GM21723 (cell line): ENCODE measurements around the gene COP1.
"Not testable (repeated sequence)": the region's sequence is repeated elsewhere in the genome, so short reads cannot be mapped to it uniquely, and the experiment has no call there.

Source experiments
- ATAC-seq: cut with Tn5 transposase; IDR thresholded peaks from one replicate; pipeline ENCODE4 v1.9.1; 2021; ENCODE audit warnings: mild to moderate bottlenecking, moderate library complexity; ENCODE audit not compliant: unreplicated experiment

The COP1 gene

DNA sequence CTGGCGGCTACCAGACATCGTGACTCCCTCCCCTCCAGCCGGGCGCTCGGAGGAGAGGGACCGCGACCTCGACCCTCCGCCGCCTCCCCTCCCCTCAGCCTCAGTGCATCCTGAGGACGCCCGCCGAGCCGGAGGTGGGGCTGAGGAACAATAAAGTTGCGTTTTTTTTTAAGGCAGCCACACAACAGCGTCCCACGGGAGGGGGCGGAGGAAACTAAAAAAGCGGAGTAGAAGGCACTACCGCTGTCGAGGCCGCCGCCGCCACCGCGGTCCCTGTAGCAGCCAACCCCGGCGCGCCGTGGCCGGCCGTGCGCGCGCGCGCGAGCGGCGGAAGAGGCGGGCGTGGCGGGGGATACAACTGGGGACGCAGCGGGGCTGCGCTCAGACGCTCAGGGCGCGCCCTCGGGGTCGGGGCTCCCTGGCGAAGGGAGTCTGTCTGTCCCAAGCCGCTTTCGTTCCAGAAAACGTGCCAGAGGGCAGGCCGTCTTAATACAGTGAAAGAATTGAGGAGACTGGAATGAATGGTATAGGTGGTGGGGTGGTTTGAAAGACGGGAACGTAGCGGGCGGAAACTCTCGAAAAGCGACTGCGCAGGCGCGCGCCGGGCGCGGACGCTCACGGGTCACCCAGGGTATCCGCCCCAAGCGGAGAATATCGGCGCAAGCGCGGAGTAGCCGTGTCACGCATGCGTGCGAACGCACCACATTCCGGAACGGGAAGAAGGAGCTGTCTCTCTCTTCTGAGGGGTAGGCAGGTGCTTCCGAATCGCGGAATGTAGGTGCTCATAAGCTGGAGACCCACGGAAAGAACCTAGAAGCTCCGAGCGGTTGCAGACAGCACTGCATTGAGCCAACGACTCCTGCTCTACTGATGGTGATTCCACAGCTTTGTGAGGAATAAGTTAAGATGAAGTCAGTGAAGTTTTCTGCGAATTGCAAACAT, at the start of gene COP1:
COP1 (minus strand) TSS at position 326 of the 942 bp plus-strand sequence; CDS start at position 18, 308 bp downstream.
- ATAC-seq: peak; percentile 84

DNA sequence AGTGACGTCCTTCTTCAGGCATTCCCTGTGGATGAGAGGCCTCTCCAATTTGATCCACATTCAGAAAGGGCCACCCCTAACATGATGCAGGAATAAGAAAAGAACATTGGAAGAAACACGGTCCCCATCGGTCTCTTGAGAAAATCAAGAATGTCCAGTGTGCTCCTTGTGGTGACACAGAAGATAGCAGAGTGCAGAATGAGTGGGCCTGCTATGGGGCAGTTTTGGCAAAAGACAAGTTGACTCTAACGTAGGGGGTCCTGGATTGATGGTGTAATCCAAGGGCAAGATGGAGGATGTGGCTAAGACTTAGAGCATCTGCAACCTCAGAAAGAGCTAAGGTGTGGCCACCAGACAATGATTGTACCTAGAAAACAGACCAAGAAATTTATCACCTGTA, 45.1 kb upstream of the COP1 start:
- no peak for ATAC-seq

DNA sequence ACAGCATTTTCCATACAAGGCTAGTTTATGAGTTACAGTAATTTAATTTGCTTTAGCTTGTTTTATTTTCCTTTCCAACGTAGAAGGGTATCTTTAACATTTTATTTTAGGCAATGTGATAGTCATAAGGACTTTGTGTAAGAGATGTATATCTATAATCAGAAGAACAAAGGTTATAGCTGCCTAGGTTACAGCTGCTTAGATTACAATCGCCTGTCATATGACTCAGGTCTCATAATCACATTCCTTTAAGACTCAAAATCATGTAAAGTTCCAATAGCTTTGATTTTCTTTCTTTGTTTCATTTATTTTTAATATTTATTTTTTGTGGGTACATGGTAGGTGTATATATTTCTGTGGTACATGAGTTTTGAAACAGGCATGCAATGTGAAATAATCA, 37.8 kb upstream of the COP1 start:
- ATAC-seq: no peak

DNA sequence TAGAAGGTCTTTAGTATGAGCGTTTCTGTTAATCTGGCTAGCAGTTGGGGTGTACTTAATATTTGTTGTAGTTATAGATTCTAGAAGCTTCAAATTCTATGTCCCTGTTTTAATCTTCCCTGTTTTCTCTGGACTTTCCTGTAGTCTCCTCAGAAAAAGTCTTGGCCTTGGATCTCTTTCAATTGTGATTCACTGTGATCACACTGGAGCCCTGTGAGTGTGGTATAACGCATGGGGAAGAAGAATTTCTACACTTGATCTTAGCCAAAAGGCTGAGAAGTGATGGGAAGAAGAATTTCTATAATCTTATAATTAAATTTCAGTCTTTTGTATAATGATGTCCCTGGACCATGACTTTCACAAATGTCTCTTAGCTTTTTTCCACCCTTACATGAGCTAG, 36.7 kb upstream of the COP1 start:
- ATAC-seq: no peak

DNA sequence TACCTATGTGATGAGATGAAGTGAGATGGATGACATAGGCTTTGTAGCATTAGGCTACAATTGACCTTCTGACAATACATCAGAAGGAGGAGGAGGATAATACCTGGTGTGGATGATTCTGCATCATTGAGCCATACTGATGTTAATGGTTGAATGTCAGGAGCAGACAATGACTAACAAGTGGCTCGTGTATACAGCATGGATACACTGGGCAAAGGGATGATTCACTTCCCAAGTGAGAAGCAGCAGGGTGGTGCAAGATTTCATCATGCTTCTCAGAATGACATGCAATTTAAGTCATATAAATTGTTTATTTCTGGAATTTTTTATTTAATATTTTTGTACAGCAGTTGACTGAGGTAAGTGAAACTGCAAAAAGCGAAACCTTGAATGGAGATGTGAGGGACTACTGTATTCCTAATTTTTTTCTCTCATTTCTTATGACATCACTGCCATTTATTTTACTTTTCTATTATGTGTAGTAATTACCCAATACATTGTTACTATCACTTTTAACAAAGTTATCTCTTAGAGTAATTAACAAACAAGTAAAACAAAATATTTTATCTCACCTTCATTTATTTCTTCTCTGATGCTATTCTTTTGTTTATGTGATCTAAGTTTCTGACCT, 34.4 kb upstream of the COP1 start:
- ATAC-seq: no peak

DNA sequence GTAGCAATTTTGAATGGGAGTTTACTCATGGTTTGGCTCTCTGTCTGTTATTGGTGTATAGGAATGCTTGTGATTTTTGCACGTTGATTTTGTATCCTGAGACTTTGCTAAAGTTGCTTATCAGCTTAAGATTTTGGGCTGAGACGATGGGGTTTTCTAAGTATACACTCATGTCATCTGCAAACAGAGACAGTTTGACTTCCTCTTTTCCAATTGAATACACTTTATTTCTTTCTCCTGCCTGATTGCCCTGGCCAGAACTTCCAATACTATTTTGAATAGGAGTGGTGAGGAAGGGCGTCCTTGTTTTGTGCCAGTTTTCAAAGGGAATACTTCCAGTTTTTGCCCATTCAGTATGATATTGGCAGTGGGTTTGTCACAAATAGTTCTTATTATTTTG, 26.6 kb upstream of the COP1 start:
- not testable (repeated sequence) for ATAC-seq

DNA sequence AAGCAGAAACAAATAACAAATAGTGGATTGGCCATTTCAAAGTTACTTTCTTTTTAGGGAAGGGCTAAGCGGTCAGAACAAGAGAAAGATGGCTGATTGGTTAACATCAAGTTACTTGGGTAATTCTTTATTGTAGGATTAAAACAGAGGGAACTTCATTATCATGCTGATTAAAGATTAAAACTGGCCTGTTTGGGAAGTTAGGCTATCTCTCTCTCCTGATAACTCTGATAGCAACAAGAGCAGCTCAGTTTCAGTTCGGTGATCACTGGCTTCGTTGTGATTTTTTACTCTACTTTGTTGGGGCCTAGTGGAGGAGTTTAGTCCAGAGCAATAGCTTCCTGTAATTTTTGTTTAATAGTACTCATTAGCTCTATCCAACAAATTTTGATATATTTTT, 20.5 kb upstream of the COP1 start:
- ATAC-seq: no peak

DNA sequence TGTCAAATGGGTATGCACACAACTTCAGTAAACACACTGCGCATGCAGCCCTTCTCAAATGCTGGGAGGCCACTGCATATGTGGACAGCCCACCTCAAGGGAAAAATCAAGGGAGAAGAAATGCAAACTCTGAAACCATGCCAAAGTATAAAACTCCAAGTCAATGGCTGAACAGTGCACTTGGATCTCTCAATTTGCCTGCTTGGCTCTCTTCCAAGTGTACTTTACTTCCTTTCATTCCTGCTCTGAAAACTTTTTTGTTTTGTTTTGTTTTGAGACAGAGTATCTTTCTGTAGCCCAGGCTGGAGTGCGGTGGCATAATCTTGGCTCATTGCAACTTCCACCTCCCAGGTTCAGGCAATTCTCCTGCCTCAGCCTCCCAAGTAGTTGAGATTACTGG, 18.8 kb upstream of the COP1 start:
- ATAC-seq: no peak

DNA sequence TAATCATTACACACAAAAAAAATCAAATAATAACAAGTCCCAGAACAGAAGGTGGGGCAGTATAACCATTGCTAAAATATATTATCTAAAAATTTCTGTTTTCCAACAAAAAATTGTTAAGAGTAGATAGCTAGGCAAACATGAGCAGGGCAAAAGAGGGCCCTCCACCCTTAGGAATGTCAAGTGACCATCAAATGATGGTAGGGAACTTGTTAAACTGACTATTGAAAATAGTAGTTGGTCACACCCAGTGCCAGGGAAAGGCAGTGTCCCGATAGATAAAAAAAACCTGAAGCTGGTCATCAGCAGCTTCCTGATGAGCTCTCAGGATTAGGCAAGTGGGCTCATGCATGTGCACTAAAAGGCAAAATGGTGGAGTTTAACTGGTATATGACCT, 18.4 kb upstream of the COP1 start:
- ATAC-seq: no peak

DNA sequence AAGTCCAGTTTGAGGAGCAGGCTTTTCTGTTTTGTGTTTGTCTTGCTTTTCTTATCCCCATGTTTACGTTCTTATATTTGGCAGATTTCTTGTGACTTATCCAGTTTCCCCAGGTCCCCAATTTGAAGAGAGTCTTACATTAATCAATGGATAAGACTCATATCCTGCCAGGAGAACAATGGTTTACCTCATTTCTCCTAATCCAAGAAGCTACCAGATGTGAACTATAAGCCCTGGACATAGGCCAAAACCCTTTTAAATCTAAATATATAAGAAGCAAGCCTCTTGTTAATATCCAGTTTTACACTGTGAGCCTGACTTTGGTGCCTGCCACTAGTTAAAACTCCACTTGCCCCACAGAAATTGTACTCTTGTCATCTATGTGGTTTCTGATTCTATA, 15.1 kb upstream of the COP1 start:
- no peak for ATAC-seq

DNA sequence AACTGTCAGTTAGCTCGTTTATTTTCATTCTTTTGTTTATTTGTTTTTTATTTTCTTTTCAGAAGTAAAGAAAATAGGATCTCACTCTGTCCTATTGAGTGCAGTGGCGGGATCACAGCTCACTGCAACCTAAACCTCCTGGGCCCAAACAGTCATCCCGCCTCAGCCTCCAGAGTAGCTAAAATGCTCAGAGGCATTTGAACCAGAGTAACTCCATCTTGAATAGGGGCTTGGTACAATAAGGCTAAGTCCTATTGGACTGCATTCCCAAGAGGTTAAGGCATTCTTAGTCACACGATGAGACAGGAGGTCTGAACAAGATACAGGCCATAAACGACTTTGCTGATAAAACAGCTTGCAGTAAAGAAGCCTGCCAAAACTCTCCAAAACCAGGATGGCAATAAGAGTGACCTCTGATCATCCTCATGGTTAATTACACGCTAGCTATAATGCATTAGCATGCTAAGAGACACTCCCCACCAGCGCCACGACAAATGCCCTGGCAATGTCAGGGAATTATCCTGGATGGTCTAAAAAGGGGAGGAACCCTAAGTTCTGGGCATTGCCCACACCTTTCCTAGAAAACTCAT, 13.1 kb upstream of the COP1 start:
- no peak for ATAC-seq

DNA sequence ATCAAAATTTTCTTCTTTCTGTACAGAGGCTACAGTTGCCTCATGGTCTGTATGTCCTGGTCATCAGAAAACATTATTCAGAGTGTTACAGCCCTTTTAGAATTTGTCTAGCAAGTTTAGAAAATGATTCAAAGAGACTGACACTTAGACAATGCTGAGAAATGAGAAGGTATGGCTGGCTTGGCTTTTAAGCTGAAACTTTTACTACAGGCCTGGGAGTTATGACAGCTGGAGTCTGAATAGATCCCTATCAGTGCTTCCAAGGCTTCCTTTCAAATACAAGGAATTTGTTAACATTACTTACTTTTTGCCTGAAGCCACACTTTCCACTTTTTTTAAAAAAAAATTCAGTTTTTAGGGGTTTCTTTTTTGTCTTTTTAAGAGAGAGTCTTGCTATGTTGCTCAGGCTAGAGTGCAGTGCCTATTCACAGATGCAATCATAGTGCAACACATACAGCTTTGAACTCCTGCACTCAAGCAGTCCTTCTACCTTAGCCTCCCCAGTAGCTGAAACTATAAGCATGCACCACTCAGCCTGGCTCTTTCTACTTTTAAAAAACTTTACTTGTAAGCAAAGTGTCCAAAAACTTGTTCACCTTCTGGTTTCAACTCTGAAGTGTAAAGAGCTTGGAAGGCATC, 10.5 kb upstream of the COP1 start:
- no peak for ATAC-seq

DNA sequence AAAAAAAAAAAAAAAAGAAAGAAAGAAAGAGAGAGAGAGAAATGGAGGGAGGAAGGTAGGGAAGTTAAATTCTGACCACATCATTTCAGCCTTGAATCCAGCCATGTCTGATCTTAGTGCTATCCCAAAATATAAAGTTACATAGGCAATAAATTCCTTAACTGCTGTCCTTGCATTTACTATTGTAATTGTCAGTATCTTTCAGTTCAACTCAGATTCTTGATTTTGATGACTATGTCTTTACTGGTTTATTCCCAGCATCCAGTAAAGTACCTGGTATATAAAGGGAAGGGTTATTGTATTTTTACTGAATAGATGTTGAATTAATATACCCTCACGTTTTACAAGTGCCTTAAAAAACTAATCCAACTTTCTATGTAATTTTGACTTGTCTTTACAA, 8.9 kb upstream of the COP1 start:
- no peak for ATAC-seq

DNA sequence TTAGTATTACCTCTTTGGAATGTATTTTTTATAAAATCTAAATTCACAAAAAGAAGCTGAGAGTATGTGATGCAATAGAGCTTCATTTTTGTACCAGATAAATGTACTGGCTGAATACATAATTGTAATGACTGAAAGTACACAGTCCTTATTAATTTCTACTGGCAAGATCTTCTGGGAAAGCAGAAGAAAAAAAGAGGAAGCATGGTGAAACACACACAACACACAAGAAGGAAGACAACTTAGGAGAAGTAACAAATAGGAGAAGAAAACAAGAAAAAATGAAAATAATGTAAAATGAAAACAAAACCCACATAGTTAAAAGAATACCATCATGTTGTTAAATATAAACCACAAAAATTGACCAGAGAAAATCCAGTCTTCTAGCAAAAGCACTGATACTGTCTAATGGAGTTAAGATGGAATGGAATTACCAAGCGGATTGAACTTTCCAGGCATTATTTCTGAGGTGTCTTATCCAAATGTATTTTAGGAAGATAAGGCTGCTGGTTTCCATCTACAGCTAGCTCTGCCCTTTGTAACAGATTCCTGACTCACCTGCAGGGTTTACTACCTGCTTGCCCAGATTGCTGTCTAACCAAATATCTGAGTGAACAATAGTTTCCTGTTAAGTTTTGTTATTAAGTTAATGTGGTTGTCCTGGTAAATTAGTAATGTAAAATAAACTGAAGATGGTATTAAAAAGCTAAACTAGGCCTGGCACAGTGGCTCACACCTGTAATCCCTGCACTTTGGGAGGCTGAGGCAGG, 4.5 kb upstream of the COP1 start:
- no peak for ATAC-seq

DNA sequence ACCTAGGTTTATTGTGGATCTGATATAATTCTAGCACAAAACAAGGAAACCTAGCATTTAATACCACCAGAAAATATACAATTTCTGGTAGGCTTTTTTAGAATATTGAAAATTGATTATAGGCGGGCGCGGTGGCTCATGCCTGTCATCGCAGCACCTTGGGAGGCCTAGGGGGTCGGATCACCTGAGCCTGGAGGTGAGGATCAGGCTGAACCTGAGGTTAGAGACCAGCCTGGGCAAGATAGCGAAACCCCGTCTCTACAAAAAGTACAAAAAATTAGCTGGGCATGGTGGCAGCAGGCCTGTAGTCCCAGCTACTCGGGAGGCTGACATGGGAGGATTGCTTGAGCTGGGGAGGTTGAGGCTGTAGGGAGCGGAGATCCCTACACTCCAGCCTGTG, 948 bp upstream of the COP1 start:
- ATAC-seq: no peak

DNA sequence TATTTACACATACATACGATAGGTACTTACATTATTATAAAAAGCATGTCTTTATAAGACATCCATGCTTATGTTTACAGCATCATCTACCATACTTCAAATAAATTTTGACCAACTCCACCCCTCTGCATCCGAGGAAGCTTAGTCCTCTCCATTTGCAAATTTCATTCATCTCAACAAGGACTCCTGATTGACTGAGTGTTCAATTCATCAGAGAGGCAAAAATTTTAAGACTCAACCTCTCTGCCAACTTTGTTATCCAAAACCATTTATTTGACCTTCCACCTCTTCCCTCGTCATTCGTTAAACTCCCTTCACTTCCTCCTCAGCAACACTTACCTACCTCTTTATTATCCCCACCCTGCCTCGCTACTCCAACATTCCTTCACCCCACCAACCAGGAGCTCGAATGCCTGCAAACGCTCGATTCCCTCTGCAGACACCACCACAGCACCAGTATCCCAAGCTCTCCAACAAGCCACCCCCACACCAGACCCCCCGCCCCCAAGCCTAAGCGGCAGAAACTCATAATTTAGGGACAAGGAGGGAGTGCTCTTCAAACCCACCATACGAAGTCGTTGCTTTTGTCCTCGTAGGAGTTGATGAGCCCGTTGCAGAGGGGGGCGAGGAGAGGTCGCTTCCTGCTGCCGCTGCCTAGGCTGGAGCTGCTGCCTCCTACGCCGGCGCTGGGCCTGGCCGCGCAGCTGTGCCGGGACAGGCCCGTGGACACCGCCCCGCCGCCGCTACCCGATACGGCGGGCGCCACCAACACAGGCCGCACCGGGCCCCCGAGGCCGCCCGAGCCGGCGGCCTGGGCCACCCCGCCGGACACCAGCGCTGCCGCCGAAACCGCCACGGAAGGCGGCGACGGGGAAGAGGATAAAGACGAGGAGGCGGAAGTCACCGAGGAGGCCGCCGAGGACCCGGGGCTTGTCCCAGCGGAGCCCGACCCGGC, 803 bp downstream of the COP1 start:
- peak; percentile 36 for ATAC-seq

DNA sequence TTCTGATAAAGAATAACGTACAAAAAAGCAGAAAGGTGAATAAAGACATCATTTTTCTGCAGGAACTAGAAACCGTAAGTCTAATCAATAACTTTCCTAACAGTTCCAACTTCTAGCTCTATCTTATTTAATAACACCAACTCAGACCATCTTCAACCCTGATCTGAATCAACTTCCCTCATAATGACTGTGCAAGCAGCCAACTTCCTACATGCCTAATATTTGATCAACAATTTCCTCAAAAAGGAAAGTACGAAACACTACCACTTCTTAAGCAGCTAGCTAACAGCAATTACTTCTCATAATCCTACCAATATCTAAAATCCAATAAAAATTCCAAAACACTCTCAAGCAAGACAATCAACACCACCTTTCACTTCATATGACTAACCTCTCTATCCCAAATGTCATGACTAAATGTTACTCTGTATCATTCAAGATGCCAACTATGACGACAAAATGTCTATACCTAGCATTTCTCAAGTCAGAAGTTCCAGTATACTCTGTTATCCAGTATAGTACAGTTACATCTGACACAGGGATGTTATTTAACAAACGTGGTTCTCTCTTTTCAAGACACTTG, 1.7 kb downstream of the COP1 start:
- no peak for ATAC-seq

DNA sequence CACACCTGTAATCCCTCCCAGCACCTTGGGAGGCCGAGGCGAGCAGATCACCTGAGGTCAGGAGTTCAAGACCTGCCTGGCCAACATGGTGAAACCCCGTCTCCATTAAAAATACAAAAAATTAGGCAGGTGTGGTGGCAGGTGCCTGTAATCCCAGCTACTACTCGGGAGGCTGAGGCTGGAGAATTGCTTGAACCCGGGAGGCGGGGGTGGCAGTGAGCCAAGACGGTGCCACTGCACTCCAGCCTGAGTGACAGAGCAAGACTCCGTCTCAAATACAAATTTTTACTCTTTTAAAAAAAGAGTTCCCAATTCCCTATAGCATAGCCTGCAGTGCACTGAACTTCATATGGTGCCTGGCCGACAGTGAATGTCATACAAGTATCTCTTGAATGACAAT, 2.4 kb downstream of the COP1 start:
- not testable (repeated sequence) for ATAC-seq

DNA sequence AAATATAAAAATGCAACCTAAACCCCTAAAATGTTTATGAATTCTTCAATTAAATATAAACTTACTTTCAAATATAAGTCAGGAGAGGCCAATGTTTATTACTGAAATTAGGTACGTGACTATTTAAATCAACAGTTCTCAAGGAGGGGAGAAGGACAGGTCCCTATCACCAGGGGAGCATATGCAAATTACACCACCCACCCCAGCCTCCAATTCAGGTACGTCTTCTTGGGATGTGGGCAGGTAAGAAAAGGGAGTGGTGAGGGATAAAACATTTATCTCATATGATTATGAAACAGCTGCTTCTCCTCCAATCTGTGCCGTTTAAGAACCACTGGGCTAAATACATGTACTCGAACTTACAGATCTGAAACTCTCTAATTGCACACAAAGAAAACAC, 3.4 kb downstream of the COP1 start:
- ATAC-seq: no peak
